HepG2 (cell line): ENCODE data around the gene ACOT8. TPM values are rescaled to one million over a fixed set of nuclear protein-coding genes. Genes with fewer than 3 reads are reported as not detected.

Experiments used
- ARHGAP35 ChIP-seq: sonication (generic); formaldehyde crosslinking; IDR thresholded peaks from 2 replicates; pipeline ENCODE4 v1.9.0; 2022; ENCODE audit warnings: mild to moderate bottlenecking, inconsistent platforms, moderate library complexity, missing genetic modification reagents, borderline replicate concordance
- CENPX ChIP-seq: sonication (generic); formaldehyde crosslinking; IDR thresholded peaks from 2 replicates; pipeline ENCODE4 v1.9.0; 2021; ENCODE audit warnings: mild to moderate bottlenecking, missing genetic modification reagents, moderate library complexity
- CHD2 ChIP-seq: IDR thresholded peaks from 2 replicates; pipeline ENCODE4 v1.6.1; 2011; ENCODE audit warnings: low read depth, low read length, improper control_type of control experiment
- DPF2 ChIP-seq: sonication (generic); formaldehyde crosslinking; IDR thresholded peaks from 2 replicates; pipeline ENCODE4 v1.4.0; 2020; ENCODE audit warnings: mild to moderate bottlenecking, low read depth, missing genetic modification reagents, borderline replicate concordance
- DRAP1 ChIP-seq: IDR thresholded peaks from 2 replicates; pipeline ENCODE4 v1.6.1; 2016; ENCODE audit warnings: missing genetic modification reagents, missing compliant biosample characterization
- FLYWCH1 ChIP-seq: sonication (generic); formaldehyde crosslinking; IDR thresholded peaks from 2 replicates; pipeline ENCODE4 v1.8.1; 2023; ENCODE audit warnings: mild to moderate bottlenecking, missing genetic modification reagents
- GTF2F1 ChIP-seq: fragments of 150-350 bp; IDR thresholded peaks from 2 replicates; pipeline ENCODE4 v1.6.1; 2014; ENCODE audit warnings: low read length
- HNRNPLL ChIP-seq: fragments of 200-400 bp; formaldehyde crosslinking; IDR thresholded peaks from 2 replicates; pipeline ENCODE4 v1.6.1; 2017; ENCODE audit warnings: mild to moderate bottlenecking, low read depth, low read length; ENCODE audit not compliant: poor library complexity, severe bottlenecking
- IRF1 ChIP-seq: sonication (generic); formaldehyde crosslinking; IDR thresholded peaks from 2 replicates; pipeline ENCODE4 v1.4.0; 2020; ENCODE audit warnings: low read depth, mild to moderate bottlenecking, missing genetic modification reagents
- JARID2 ChIP-seq: sonication (generic); formaldehyde crosslinking; IDR thresholded peaks from 2 replicates; pipeline ENCODE4 v1.8.1; 2023; ENCODE audit warnings: missing genetic modification reagents, inconsistent platforms; ENCODE audit not compliant: insufficient replicate concordance
- KDM5B ChIP-seq: sonication (generic); formaldehyde crosslinking; IDR thresholded peaks from 2 replicates; pipeline ENCODE4 v1.4.0; 2020; ENCODE audit warnings: missing genetic modification reagents, mild to moderate bottlenecking, borderline replicate concordance
- MAF1 ChIP-seq: sonication (generic); formaldehyde crosslinking; IDR thresholded peaks from 2 replicates; pipeline ENCODE4 v1.5.0; 2020; ENCODE audit warnings: missing genetic modification reagents, borderline replicate concordance
- REPIN1 ChIP-seq: sonication (generic); formaldehyde crosslinking; IDR thresholded peaks from 2 replicates; pipeline ENCODE4 v1.8.0; 2022; ENCODE audit warnings: missing genetic modification reagents, low read depth, mild to moderate bottlenecking, borderline replicate concordance
- RXRA ChIP-seq: sonication (generic); formaldehyde crosslinking; IDR thresholded peaks from 2 replicates; pipeline ENCODE4 v1.5.1; 2020; ENCODE audit warnings: missing genetic modification reagents
- SOX5 ChIP-seq: IDR thresholded peaks from 2 replicates; pipeline ENCODE4 v1.6.1; 2016; ENCODE audit warnings: borderline replicate concordance
- SSRP1 ChIP-seq: IDR thresholded peaks from 2 replicates; pipeline ENCODE4 v1.6.1; 2016; ENCODE audit warnings: control low read depth
- TEAD3 ChIP-seq: optimal IDR thresholded peaks from 2 replicates; pipeline ENCODE3; 2016; ENCODE audit warnings: borderline replicate concordance
- ZFP37 ChIP-seq: sonication (generic); formaldehyde crosslinking; IDR thresholded peaks from 2 replicates; pipeline ENCODE4 v1.4.0; 2020; ENCODE audit warnings: missing genetic modification reagents, borderline replicate concordance
- ZNF138 ChIP-seq: sonication (generic); formaldehyde crosslinking; IDR thresholded peaks from 2 replicates; pipeline ENCODE4 v1.5.0; 2020; ENCODE audit warnings: mild to moderate bottlenecking, low read depth, missing genetic modification reagents
- ZNF143 ChIP-seq: sonication (generic); formaldehyde crosslinking; IDR thresholded peaks from 2 replicates; pipeline ENCODE4 v1.4.0; 2020; ENCODE audit warnings: missing genetic modification reagents
- ZNF225 ChIP-seq: sonication (generic); formaldehyde crosslinking; IDR thresholded peaks from 2 replicates; pipeline ENCODE4 v1.4.0; 2020; ENCODE audit warnings: mild to moderate bottlenecking, missing genetic modification reagents
- ZNF234 ChIP-seq: sonication (generic); formaldehyde crosslinking; conservative IDR thresholded peaks from 2 replicates; pipeline ENCODE4 v1.5.1; 2020; ENCODE audit warnings: mild to moderate bottlenecking, missing genetic modification reagents
- ZNF282 ChIP-seq: fragments of 450-650 bp; IDR thresholded peaks from 2 replicates; pipeline ENCODE4 v1.6.1; 2018; ENCODE audit not compliant: partially characterized antibody
- ZNF431 ChIP-seq: sonication (generic); formaldehyde crosslinking; IDR thresholded peaks from 2 replicates; pipeline ENCODE4 v1.9.0; 2022; ENCODE audit warnings: missing genetic modification reagents, low read depth, mild to moderate bottlenecking, borderline replicate concordance
- ZNF703 ChIP-seq: sonication (generic); formaldehyde crosslinking; IDR thresholded peaks from 2 replicates; pipeline ENCODE4 v1.5.1; 2020; ENCODE audit warnings: missing genetic modification reagents, mild to moderate bottlenecking, moderate library complexity, borderline replicate concordance
- ZNF784 ChIP-seq: sonication (generic); formaldehyde crosslinking; IDR thresholded peaks from 2 replicates; pipeline ENCODE4 v1.5.1; 2020; ENCODE audit warnings: missing genetic modification reagents, mild to moderate bottlenecking, borderline replicate concordance
- polyA plus RNA-seq, 8 experiments: library from polyadenylated mRNA; depleted of rRNA in 3 of 8; stranded (reverse) in 7 of 8; unstranded in 1 of 8; fragments of >200 nt; fragmentation: Illumina TruSeq in 4 of 8; extraction: Trizol in 4 of 8; gene quantifications; 2 replicates each; pipeline versions ENCODE4 v1.2.1 to v1.2.3, GENCODE V29; 2011 to 2016; ENCODE audit warnings: low read depth in 4 of 8, missing spikeins in 1 of 8, mixed read lengths in 1 of 8; ENCODE audit not compliant: insufficient read depth in 1 of 8
- total RNA-seq, 5 experiments: library from RNA; depleted of rRNA; stranded (reverse); fragments of >200 nt; fragmentation: Illumina TruSeq; extraction: Trizol; gene quantifications; 2 replicates each; pipeline ENCODE4 v1.2.3, GENCODE V29; 2016; ENCODE audit warnings: low read depth in 1 of 5
- TF ChIP-seq, protein P1 (sequence below): sonication (generic); formaldehyde crosslinking; IDR thresholded peaks from 2 replicates; pipeline ENCODE4 v1.5.1; 2020; ENCODE audit warnings: mild to moderate bottlenecking, moderate library complexity, missing genetic modification reagents

Gene ACOT8
- total and polyA plus RNA-seq, 2 of the 13 experiments (the other 11 are each of a cell fraction or from before 2014, with no cell fraction given), result 31.4 to 45.5 TPM

- TF ChIP-seq MAF1 (CRISPR knock-in tag) (0 out of 2 replicates have a peak, but pooled peaks have one; percentile 5), HNRNPLL (peak; percentile 20), ZNF784 (CRISPR knock-in tag) (no peak), ZNF138 (no peak), SOX5 (CRISPR knock-in tag) (no peak), CHD2 (no peak), IRF1 (CRISPR knock-in tag) (no peak), KDM5B (CRISPR knock-in tag) (0 out of 2 replicates have a peak, but pooled peaks have one; percentile 48), CENPX (CRISPR knock-in tag) (no peak), ZNF143 (CRISPR knock-in tag) (no peak), ZNF431 (no peak), SSRP1 (CRISPR knock-in tag) (no peak), ZNF703 (CRISPR knock-in tag) (no peak), ZFP37 (CRISPR knock-in tag) (no peak), DRAP1 (no peak), FLYWCH1 (CRISPR knock-in tag) (no peak), REPIN1 (no peak), JARID2 (CRISPR knock-in tag) (no peak), ZNF282 (no peak), ZNF234 (CRISPR knock-in tag) (no peak), DPF2 (no peak), ZNF225 (peak; percentile 24; the same call in 1 of the 2 replicates), GTF2F1 (no peak), TEAD3 (CRISPR knock-in tag) (peak; percentile 19), RXRA (CRISPR knock-in tag) (peak; percentile 44; the same call in 1 of the 2 replicates), ARHGAP35 (no peak)
- TF ChIP-seq, protein P1, sequence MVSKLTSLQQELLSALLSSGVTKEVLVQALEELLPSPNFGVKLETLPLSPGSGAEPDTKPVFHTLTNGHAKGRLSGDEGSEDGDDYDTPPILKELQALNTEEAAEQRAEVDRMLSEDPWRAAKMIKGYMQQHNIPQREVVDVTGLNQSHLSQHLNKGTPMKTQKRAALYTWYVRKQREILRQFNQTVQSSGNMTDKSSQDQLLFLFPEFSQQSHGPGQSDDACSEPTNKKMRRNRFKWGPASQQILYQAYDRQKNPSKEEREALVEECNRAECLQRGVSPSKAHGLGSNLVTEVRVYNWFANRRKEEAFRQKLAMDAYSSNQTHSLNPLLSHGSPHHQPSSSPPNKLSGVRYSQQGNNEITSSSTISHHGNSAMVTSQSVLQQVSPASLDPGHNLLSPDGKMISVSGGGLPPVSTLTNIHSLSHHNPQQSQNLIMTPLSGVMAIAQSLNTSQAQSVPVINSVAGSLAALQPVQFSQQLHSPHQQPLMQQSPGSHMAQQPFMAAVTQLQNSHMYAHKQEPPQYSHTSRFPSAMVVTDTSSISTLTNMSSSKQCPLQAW (CRISPR knock-in tag), result peak; percentile 56; the same call in 1 of the 2 replicates
Observed at GRCh38 chr20:45904583-45905504, 47.7 kb upstream of the ACOT8 start (continued).
